ENCODE data around the gene BZW2. TPM values are rescaled to one million over a fixed set of nuclear protein-coding genes. Genes with fewer than 3 reads are reported as not detected.

BZW2 gene
- total and polyA plus RNA-seq, 2 donors (not counting 1 experiment from before 2014, with no cell fraction given), result 18.4 to 20.6 TPM

DNA sequence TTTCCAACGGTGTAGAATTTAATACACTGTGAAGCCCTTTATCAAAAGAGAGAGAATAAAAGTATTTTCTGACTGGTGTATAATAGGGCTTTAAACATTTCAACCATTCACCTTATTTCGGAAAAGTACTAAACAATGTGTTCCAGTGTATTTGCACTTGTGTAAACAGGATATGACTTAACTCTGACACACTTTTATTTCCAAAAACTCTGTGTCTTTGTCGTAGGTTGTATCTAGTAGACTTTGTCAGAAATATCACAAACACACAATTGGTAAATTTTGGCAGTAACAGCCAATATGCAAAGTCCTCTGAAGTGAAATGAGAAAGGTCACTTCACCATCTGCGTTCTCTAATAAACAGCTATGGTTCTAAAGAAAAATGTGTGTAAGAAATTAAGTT lies 97.3 kb downstream of the BZW2 start:
- intact Hi-C loops (cut with micrococcal nuclease), result no loop called here
- no peak overlapping the region for H3K27ac Mint-ChIP-seq
- Histone ChIP-seq H3K36me3 (replicated peaks in 1 of 2; ENCODE audit: control extremely low read depth in 1 of 2, control insufficient read depth in 1 of 2, extremely low read depth in 1 of 2, insufficient read depth in 2 of 2, low read length in 1 of 2) (no peaks in the 10 kb centered on the region), H3K79me2 (ENCODE audit: control insufficient read depth, insufficient read depth, low read length) (no peaks in the 10 kb centered on the region), H3K27ac (ENCODE audit: low read length in 2 of 2) (no peak overlapping the region), H3K9me3 (ENCODE audit: control extremely low read depth in 1 of 3, control insufficient read depth in 2 of 3, insufficient read depth in 1 of 3, low read length in 2 of 3) (no peaks in the 10 kb centered on the region), H3K27me3 (replicated peaks in 1 of 4; ENCODE audit: control extremely low read depth in 1 of 4, control insufficient read depth in 3 of 4, insufficient read depth in 4 of 4, low read length in 3 of 4) (no peaks in the 10 kb centered on the region), H3K9ac (ENCODE audit: low read length) (no peak overlapping the region), H3K4me3 (ENCODE audit: control extremely low read depth in 1 of 5, extremely low read depth in 1 of 5, insufficient read depth in 1 of 5, low read depth in 2 of 5, low read length in 4 of 5) (no peak overlapping the region), H2AFZ (ENCODE audit: insufficient read depth, low read depth, low read length, poor library complexity, severe bottlenecking) (no peak overlapping the region), H4K20me1 (ENCODE audit: control insufficient read depth, insufficient read depth, low read length, poor library complexity, severe bottlenecking) (no peaks in the 10 kb centered on the region), H3K4me2 (replicated peaks; ENCODE audit: low read depth, low read length, poor library complexity, severe bottlenecking) (no peak overlapping the region), H3K4me1 (ENCODE audit: control insufficient read depth in 2 of 2, insufficient read depth in 2 of 2, low read length in 2 of 2) (no peaks in the 10 kb centered on the region)
- H3K9me3 Mint-ChIP-seq (ENCODE audit: insufficient read depth), result no peaks in the 10 kb centered on the region
- WGBS (ENCODE audit: insufficient coverage), result no CpG with 5 or more reads among the region's 4 CpGs
- no peak overlapping the region for H3K4me3 Mint-ChIP-seq
- ATAC-seq (ENCODE audit: low read depth) (no peak), DNase-seq (no peak)
- no peaks in the 10 kb centered on the region for H3K27me3 Mint-ChIP-seq
- no peaks in the 10 kb centered on the region for H3K4me1 Mint-ChIP-seq
- CTCF ChIA-PET, result interaction anchor here (1.6 kb wide), 1 partner anchor 28 kb away, joined by 3 read pairs; no protein-coding TSS in a partner anchor
- TF ChIP-seq, protein P1, sequence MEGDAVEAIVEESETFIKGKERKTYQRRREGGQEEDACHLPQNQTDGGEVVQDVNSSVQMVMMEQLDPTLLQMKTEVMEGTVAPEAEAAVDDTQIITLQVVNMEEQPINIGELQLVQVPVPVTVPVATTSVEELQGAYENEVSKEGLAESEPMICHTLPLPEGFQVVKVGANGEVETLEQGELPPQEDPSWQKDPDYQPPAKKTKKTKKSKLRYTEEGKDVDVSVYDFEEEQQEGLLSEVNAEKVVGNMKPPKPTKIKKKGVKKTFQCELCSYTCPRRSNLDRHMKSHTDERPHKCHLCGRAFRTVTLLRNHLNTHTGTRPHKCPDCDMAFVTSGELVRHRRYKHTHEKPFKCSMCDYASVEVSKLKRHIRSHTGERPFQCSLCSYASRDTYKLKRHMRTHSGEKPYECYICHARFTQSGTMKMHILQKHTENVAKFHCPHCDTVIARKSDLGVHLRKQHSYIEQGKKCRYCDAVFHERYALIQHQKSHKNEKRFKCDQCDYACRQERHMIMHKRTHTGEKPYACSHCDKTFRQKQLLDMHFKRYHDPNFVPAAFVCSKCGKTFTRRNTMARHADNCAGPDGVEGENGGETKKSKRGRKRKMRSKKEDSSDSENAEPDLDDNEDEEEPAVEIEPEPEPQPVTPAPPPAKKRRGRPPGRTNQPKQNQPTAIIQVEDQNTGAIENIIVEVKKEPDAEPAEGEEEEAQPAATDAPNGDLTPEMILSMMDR (IDR thresholded peaks at IDR 0.05), result no peak
- TF ChIP-seq EZH2 (IDR thresholded peaks at IDR 0.05; ENCODE audit: borderline replicate concordance, insufficient read depth, low read depth, low read length, poor library complexity, severe bottlenecking), result no peak
- POLR2A ChIA-PET, result no interaction called here

DNA sequence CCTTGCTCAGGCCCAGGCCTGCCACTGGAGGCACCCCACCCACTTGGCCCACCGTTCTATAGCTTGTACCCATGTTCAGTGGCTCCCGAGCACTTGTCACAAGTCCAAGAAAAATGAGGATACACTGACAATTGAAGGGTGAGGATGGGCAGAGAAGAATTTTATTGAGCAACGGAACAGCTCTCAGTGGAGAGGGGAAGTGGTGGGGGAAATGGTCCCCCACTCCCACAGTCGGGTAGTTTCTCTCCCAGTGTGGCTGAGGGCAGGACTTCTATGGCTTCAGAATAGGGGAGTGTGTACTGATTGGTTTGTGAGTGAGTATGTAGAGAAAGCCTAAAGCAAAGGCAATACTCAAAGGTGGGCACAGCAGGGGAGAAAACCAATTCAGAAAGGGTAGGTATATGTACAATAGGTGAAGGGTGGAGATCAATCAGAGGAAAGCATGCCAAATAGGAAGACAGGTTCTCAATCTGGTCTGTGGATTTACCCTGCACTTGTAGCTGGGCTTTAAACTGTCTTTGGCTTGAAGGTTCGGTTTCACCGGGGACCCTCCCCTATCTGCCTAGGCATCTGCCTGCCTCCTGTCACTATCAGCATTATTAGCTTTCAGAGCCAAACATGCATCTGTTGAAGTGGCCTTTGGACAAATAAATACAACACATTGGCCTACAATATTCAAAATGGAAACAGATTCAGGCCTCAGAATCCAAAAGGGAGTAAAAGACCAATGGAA lies 98.7 kb downstream of the BZW2 start:
- Histone ChIP-seq H3K9me3 (ENCODE audit: control extremely low read depth in 1 of 3, control insufficient read depth in 2 of 3, insufficient read depth in 1 of 3, low read length in 2 of 3) (no peaks in the 10 kb centered on the region), H4K20me1 (ENCODE audit: control insufficient read depth, insufficient read depth, low read length, poor library complexity, severe bottlenecking) (no peaks in the 10 kb centered on the region), H3K36me3 (replicated peaks in 1 of 2; ENCODE audit: control extremely low read depth in 1 of 2, control insufficient read depth in 1 of 2, extremely low read depth in 1 of 2, insufficient read depth in 2 of 2, low read length in 1 of 2) (no peaks in the 10 kb centered on the region), H3K4me3 (ENCODE audit: control extremely low read depth in 1 of 5, extremely low read depth in 1 of 5, insufficient read depth in 1 of 5, low read depth in 2 of 5, low read length in 4 of 5) (no peak overlapping the region), H3K79me2 (ENCODE audit: control insufficient read depth, insufficient read depth, low read length) (no peaks in the 10 kb centered on the region), H3K27me3 (replicated peaks in 1 of 4; ENCODE audit: control extremely low read depth in 1 of 4, control insufficient read depth in 3 of 4, insufficient read depth in 4 of 4, low read length in 3 of 4) (no peaks in the 10 kb centered on the region), H3K9ac (ENCODE audit: low read length) (no peak overlapping the region), H3K27ac (ENCODE audit: low read length in 2 of 2) (no peak overlapping the region), H2AFZ (ENCODE audit: insufficient read depth, low read depth, low read length, poor library complexity, severe bottlenecking) (no peak overlapping the region), H3K4me1 (ENCODE audit: control insufficient read depth in 2 of 2, insufficient read depth in 2 of 2, low read length in 2 of 2) (no peaks in the 10 kb centered on the region), H3K4me2 (replicated peaks; ENCODE audit: low read depth, low read length, poor library complexity, severe bottlenecking) (no peak overlapping the region)
- no peaks in the 10 kb centered on the region for H3K4me1 Mint-ChIP-seq
- intact Hi-C loops (cut with micrococcal nuclease), result no loop called here
- H3K27ac Mint-ChIP-seq, result no peak overlapping the region
- ChIA-PET POLR2A (interaction anchor here (0.6 kb wide), 1 partner anchor 26 kb away, joined by 8 read pairs; no protein-coding TSS in a partner anchor), CTCF (interaction anchor here (1.8 kb wide), 1 partner anchor 56 kb away, joined by 6 read pairs; no protein-coding TSS in a partner anchor)
- ATAC-seq (ENCODE audit: low read depth) (no peak), DNase-seq (no peak)
- WGBS (ENCODE audit: insufficient coverage), result 58% methylated on average over 4 of the region's 6 CpGs
- TF ChIP-seq, protein P1 (IDR thresholded peaks at IDR 0.05), result no peak
- TF ChIP-seq EZH2 (IDR thresholded peaks at IDR 0.05; ENCODE audit: borderline replicate concordance, insufficient read depth, low read depth, low read length, poor library complexity, severe bottlenecking), result no peak
- H3K4me3 Mint-ChIP-seq, result no peak overlapping the region
- H3K27me3 Mint-ChIP-seq, result no peaks in the 10 kb centered on the region
- H3K9me3 Mint-ChIP-seq (ENCODE audit: insufficient read depth), result no peaks in the 10 kb centered on the region

Data from B cell (primary cell).